OCI-LY3 (cell line): ENCODE measurements around the gene SLC25A48.

Experiments used
- H2AFZ ChIP-seq: fragments of 200-600, 300-600 bp; shearing (Covaris generic); 2 replicates; pipeline ENCODE4 v1.6.0; 2014; ENCODE audit warnings: antibody characterized with exemption, low read depth, low read length
- H3K27ac ChIP-seq: fragments of 200-600, 300-600 bp; sonication (generic); 2 replicates; pipeline ENCODE4 v1.5.1; 2014; ENCODE audit warnings: mild to moderate bottlenecking, low read length, moderate library complexity, mixed read lengths
- H3K27me3 ChIP-seq: fragments of 200-600, 300-600 bp; sonication (generic); 2 replicates; pipeline ENCODE4 v1.6.1; 2014; ENCODE audit warnings: low read depth, low read length, mixed read lengths
- H3K36me3 ChIP-seq: fragments of 200-600, 300-600 bp; sonication (generic); replicated peaks from 2 replicates; pipeline ENCODE3; 2014; ENCODE audit warnings: low read depth, low read length, mixed read lengths
- H3K4me1 ChIP-seq: fragments of 300-600, 200-600 bp; sonication (generic); 2 replicates; pipeline ENCODE4 v1.6.1; 2014; ENCODE audit warnings: low read length, mixed read lengths
- H3K4me2 ChIP-seq: fragments of 200-600, 300-600 bp; sonication (generic); 2 replicates; pipeline ENCODE4 v1.6.1; 2014; ENCODE audit warnings: low read length, mixed read lengths
- H3K4me3 ChIP-seq: fragments of 300-600, 200-600 bp; sonication (generic); 2 replicates; pipeline ENCODE4 v1.5.1; 2014; ENCODE audit warnings: antibody characterized with exemption, mild to moderate bottlenecking, low read length, moderate library complexity
- H3K79me2 ChIP-seq: fragments of 300-600, 200-600 bp; shearing (Covaris generic); 2 replicates; pipeline ENCODE4 v1.6.1; 2014; ENCODE audit warnings: mild to moderate bottlenecking, low read length, mixed read lengths
- H3K9ac ChIP-seq: fragments of 300-600, 200-600 bp; shearing (Covaris generic); 2 replicates; pipeline ENCODE4 v1.6.0; 2014; ENCODE audit warnings: mild to moderate bottlenecking, low read length, moderate library complexity
- H3K9me3 ChIP-seq: fragments of 200-600, 300-600 bp; shearing (Covaris generic); 2 replicates; pipeline ENCODE4 v1.6.1; 2014; ENCODE audit warnings: low read length, mixed read lengths; ENCODE audit not compliant: insufficient read depth
- H4K20me1 ChIP-seq: fragments of 200-600, 300-600 bp; sonication (generic); 2 replicates; pipeline ENCODE4 v1.6.1; 2016; ENCODE audit warnings: low read length, mixed read lengths; ENCODE audit not compliant: insufficient read depth
- CTCF ChIP-seq: fragments of 200-600, 300-600 bp; sonication (generic); IDR thresholded peaks from 2 replicates; pipeline ENCODE4 v1.5.1; 2014; ENCODE audit warnings: antibody characterized with exemption, low read length, low read depth
- EZH2phosphoT487 ChIP-seq: fragments of 200-600 bp; shearing (Covaris generic); IDR thresholded peaks from 2 replicates; pipeline ENCODE4 v1.6.1; 2018; ENCODE audit warnings: antibody characterized with exemption, mixed run types, low read depth

The SLC25A48 gene

DNA sequence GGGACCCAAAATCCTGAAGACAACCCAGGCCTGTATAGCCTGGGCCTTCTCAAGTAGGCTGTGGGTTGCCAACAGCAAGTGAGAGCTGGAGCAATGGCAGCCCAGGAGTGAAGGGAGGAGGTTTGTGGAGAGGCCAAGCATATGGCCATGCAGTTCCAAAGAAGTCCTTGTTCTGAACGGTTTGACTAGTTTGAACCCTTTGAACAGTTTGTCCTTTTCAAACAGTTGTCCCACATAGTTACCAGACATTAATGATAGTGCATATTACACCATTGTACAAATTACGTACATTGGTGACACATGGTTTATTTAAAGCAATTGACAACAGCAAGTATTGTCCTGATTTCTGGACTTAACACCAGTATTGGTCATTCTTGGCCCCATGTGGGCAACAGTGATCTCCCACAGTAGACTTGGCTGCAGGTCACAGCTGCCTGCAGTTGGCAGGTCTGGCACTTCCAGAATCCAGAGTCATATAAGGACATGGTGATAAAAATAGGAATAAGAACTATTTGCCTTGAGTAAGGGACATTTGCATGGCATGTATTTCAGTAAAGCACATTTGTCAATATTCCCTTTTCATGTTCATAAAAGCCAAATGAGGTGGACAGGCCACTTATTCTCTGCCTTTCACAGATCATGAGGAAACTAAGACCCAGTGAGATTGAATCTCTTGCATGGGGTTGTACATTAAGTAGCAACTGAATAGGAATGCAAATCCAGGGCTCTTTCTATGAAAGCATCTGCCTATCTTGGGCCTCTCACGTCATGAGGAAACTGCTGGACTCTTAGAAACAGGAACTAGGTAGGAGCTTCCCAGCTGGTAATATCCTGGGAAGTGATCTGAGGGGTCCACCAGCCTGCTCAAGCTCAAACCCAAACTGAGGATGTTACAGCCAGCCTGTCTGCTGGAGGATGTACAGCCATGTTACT lies 30.3 kb downstream of the SLC25A48 start:
- H4K20me1 ChIP-seq = no peaks in the 10 kb centered on the region
- no peaks in the 10 kb centered on the region for H3K79me2 ChIP-seq
- H3K27ac ChIP-seq = no peak overlapping the region
- no peaks in the 10 kb centered on the region for H3K9me3 ChIP-seq
- H3K4me2 ChIP-seq = no peak overlapping the region
- no peak overlapping the region for H3K9ac ChIP-seq
- H2AFZ ChIP-seq = no peak overlapping the region
- H3K4me3 ChIP-seq = no peak overlapping the region
- TF ChIP-seq CTCF = no peak
- TF ChIP-seq EZH2phosphoT487 = no peak
- H3K36me3 ChIP-seq = no peaks in the 10 kb centered on the region
- H3K27me3 ChIP-seq = 0 out of 2 replicates have a peak, but pooled peaks cover 5% of the 10 kb centered on the region
- H3K4me1 ChIP-seq = no peaks in the 10 kb centered on the region

- Histone ChIP-seq H2AFZ (no peak overlapping the region), H3K9me3 (no peaks in the 10 kb centered on the region), H4K20me1 (no peaks in the 10 kb centered on the region), H3K27ac (no peak overlapping the region), H3K4me2 (no peak overlapping the region), H3K36me3 (no peaks in the 10 kb centered on the region), H3K9ac (no peak overlapping the region), H3K79me2 (no peaks in the 10 kb centered on the region), H3K27me3 (0 out of 2 replicates have a peak, but pooled peaks cover 5% of the 10 kb centered on the region), H3K4me3 (no peak overlapping the region), H3K4me1 (no peaks in the 10 kb centered on the region)
- TF ChIP-seq EZH2phosphoT487 (no peak), CTCF (no peak)
Observed at GRCh38 chr5:135866016-135866415, 31.6 kb downstream of the SLC25A48 start.

DNA sequence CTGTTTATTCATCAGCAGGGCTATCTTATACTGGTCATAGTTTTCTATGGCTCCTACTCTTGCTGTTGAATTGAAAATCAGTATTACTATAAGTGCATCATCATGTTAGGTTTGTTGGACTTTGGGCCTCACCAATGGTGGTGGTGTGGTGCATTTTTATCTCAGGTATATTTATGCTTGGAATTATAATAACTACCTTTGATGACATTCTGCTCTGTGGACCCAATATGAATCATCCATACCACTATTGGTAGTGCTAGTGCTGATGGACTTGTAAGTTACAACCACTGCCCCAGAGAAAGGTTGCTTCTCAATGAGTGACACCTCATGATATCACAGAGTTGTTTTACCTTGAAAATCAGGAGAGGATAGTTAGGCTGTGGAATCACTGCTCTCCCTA lies 33.1 kb downstream of the SLC25A48 start:
- H3K9me3 ChIP-seq = no peaks in the 10 kb centered on the region
- no peaks in the 10 kb centered on the region for H4K20me1 ChIP-seq
- H3K4me1 ChIP-seq = no peaks in the 10 kb centered on the region
- no peak overlapping the region for H2AFZ ChIP-seq
- no peak overlapping the region for H3K4me2 ChIP-seq
- H3K9ac ChIP-seq = no peak overlapping the region
- H3K36me3 ChIP-seq = no peaks in the 10 kb centered on the region
- TF ChIP-seq CTCF (no peak), EZH2phosphoT487 (no peak)
- no peak overlapping the region for H3K27ac ChIP-seq
- H3K4me3 ChIP-seq = no peak overlapping the region
- H3K79me2 ChIP-seq = no peaks in the 10 kb centered on the region
- 0 out of 2 replicates have a peak, but pooled peaks cover 5% of the 10 kb centered on the region for H3K27me3 ChIP-seq

GRCh38 chr5:135868681-135869080 lies 34.2 kb downstream of the SLC25A48 start:
- Histone ChIP-seq H4K20me1 (no peaks in the 10 kb centered on the region), H3K79me2 (no peaks in the 10 kb centered on the region), H3K9ac (no peak overlapping the region), H3K4me1 (no peaks in the 10 kb centered on the region), H3K4me2 (no peak overlapping the region), H3K27ac (no peak overlapping the region), H3K9me3 (no peaks in the 10 kb centered on the region), H3K4me3 (no peak overlapping the region), H3K36me3 (no peaks in the 10 kb centered on the region), H2AFZ (no peak overlapping the region), H3K27me3 (0 out of 2 replicates have a peak, but pooled peaks cover 5% of the 10 kb centered on the region)
- TF ChIP-seq EZH2phosphoT487 (no peak), CTCF (no peak)
